AG04450 (cell line): Measurements from ENCODE around the gene GPR18. TPM values are rescaled to one million over a fixed set of nuclear protein-coding genes. Genes with fewer than 3 reads are reported as not detected.

Experiments
- CTCF ChIA-PET: fragments of 300-600, 350-600 bp; formaldehyde crosslinking; extraction: SDS; loops from one replicate; lab custom pipeline; 2022; ENCODE audit warnings: antibody characterized with exemption, inconsistent platforms; lab: Charles Lee
- POLR2A ChIA-PET: fragments of 350-600 bp; formaldehyde crosslinking; extraction: SDS; loops from one replicate; lab custom pipeline; 2021; ENCODE audit warnings: antibody characterized with exemption, inconsistent platforms; lab: Yijun Ruan, JAX
- DNase-seq: peaks from one replicate; pipeline ENCODE4 v3.0.0-alpha.2; 2011; ENCODE audit warnings: low read depth, low spot score
- H3K27ac ChIP-seq: one replicate; pipeline ENCODE4 v1.5.1; 2012; ENCODE audit warnings: low read depth, low read length, control low read depth
- H3K27me3 ChIP-seq: one replicate; pipeline ENCODE4 v1.6.0; 2012; ENCODE audit warnings: low read length; ENCODE audit not compliant: control insufficient read depth, insufficient read depth
- H3K4me3 ChIP-seq: 2 replicates; pipeline ENCODE4 v1.5.1; 2011; ENCODE audit warnings: mild to moderate bottlenecking, low read depth, low read length, control low read depth
- H3K9me3 ChIP-seq: 2 replicates; pipeline ENCODE4 v1.5.1; 2012; ENCODE audit warnings: low read length; ENCODE audit not compliant: control insufficient read depth, insufficient read depth
- polyA plus RNA-seq: library from polyadenylated mRNA; depleted of rRNA; stranded (reverse); fragments of >200 nt; gene quantifications from 2 replicates; pipeline ENCODE4 v1.2.3, GENCODE V29; 2011
- TF ChIP-seq, protein P1 (sequence below): IDR thresholded peaks from 2 replicates; pipeline ENCODE4 v1.5.1; 2011; ENCODE audit warnings: low read depth, low read length, control low read depth, inconsistent platforms

GPR18 gene
- polyA plus RNA-seq, 1 experiment = not detected

DNA sequence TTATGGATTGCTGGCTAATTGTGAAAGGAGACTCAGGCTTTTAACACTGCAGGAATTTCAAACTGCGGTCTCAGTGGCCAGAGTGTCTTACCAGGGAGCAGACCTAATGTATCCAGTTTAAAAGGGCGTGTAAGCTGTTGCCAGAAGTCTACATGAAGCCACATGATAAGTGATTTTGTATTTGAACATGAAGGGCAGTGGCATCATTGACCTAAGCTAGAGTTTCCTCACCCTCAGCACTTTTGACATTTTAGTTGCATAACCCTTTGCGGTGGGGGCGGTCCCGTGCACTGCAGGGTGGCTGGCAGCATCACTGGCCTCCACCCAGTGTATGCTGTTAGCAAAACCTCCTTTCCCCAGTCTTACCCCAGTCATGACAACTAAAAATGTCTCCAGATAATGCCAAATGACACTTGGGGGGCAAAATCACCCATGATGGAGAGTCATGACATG lies 23.7 kb upstream of the GPR18 start:
- H3K27ac ChIP-seq = no peak overlapping the region
- no peaks in the 10 kb centered on the region for H3K9me3 ChIP-seq
- no peak overlapping the region for H3K4me3 ChIP-seq
- CTCF ChIA-PET = interaction anchor here (0.6 to 5.1 kb wide), 3 partner anchors 12 to 155 kb away, joined by 3 to 49 read pairs (median 39); no protein-coding TSS in a partner anchor
- TF ChIP-seq, protein P1, sequence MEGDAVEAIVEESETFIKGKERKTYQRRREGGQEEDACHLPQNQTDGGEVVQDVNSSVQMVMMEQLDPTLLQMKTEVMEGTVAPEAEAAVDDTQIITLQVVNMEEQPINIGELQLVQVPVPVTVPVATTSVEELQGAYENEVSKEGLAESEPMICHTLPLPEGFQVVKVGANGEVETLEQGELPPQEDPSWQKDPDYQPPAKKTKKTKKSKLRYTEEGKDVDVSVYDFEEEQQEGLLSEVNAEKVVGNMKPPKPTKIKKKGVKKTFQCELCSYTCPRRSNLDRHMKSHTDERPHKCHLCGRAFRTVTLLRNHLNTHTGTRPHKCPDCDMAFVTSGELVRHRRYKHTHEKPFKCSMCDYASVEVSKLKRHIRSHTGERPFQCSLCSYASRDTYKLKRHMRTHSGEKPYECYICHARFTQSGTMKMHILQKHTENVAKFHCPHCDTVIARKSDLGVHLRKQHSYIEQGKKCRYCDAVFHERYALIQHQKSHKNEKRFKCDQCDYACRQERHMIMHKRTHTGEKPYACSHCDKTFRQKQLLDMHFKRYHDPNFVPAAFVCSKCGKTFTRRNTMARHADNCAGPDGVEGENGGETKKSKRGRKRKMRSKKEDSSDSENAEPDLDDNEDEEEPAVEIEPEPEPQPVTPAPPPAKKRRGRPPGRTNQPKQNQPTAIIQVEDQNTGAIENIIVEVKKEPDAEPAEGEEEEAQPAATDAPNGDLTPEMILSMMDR = no peak
- no peaks in the 10 kb centered on the region for H3K27me3 ChIP-seq
- DNase-seq = no peak
- POLR2A ChIA-PET = no interaction called here

DNA sequence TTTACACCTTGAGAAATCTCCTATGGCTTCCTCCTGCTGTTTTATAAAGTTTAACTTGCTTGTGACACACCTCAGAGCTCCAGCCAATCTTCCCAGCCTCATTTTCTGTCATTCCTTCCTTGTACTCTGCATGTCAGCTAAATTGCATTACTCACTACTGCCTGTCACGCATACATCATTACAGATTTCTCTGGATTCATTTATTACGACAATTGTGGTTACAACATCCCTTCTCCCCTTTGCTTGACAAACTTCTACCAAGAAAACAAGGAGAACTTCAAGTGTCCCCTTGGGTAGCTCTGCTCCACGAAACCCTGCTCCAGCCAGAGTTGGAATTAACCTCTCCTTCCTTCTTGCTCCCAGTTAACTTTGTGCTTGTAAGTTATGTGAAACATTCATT lies 22.0 kb upstream of the GPR18 start:
- no peak overlapping the region for H3K27ac ChIP-seq
- no peaks in the 10 kb centered on the region for H3K9me3 ChIP-seq
- H3K4me3 ChIP-seq = no peak overlapping the region
- no peak for DNase-seq
- H3K27me3 ChIP-seq = no peaks in the 10 kb centered on the region
- TF ChIP-seq, protein P1 = no peak
- ChIA-PET CTCF (interaction anchor here (1.2 to 4.0 kb wide), 3 partner anchors 10 to 156 kb away, joined by 7 to 33 read pairs (median 18); no protein-coding TSS in a partner anchor), POLR2A (no interaction called here)

DNA sequence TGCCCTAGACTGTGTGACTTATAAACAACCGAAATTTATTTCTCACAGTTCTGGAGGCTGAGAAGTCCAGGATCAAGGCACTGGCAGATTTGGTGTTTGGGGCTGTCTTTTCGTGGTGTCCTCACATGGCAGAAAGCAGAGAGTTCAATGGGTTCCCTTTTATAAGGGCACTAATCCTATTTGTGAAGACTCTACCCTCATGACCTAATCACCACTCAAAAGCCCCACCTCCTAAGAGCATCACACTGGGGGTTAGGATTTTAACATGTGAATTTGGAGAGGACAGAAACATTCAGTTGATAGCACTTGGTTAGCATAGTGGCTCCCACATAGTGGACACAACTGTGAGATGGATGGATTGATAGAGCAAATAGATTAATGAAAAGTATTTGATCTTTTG lies 21.5 kb upstream of the GPR18 start:
- TF ChIP-seq, protein P1 = no peak
- DNase-seq = no peak
- POLR2A ChIA-PET = no interaction called here
- Histone ChIP-seq H3K9me3 (no peaks in the 10 kb centered on the region), H3K27ac (no peak overlapping the region), H3K4me3 (no peak overlapping the region), H3K27me3 (no peaks in the 10 kb centered on the region)
- CTCF ChIA-PET = interaction anchor here (3.8 to 4.0 kb wide), 2 partner anchors 9 to 13 kb away, joined by 18 to 33 read pairs; no protein-coding TSS in a partner anchor

DNA sequence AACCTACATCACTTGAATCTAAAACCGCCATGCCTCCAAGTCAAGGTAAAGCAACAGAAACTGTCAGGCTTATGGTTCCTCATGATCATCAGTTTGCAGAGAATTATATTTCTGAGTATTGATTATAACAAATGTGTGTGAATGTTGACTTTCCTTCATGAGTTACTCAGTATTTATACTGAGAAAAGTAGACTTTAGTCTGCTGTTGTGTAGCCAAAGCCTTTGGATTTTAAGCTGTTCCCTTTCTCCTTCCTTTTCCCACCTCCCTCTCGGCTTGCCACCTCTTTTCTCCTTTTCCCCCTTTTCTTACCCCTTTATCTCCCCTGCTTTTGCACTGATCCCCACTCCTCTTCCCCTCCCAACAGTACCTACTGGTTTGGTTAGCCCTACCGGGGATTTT lies 20.7 kb upstream of the GPR18 start:
- POLR2A ChIA-PET = no interaction called here
- H3K9me3 ChIP-seq = no peaks in the 10 kb centered on the region
- DNase-seq = no peak
- no peaks in the 10 kb centered on the region for H3K27me3 ChIP-seq
- no peak overlapping the region for H3K4me3 ChIP-seq
- no peak overlapping the region for H3K27ac ChIP-seq
- CTCF ChIA-PET = interaction anchor here (1.6 to 4.0 kb wide), 3 partner anchors 9 to 158 kb away, joined by 7 to 33 read pairs (median 18); no protein-coding TSS in a partner anchor
- TF ChIP-seq, protein P1 = no peak

DNA sequence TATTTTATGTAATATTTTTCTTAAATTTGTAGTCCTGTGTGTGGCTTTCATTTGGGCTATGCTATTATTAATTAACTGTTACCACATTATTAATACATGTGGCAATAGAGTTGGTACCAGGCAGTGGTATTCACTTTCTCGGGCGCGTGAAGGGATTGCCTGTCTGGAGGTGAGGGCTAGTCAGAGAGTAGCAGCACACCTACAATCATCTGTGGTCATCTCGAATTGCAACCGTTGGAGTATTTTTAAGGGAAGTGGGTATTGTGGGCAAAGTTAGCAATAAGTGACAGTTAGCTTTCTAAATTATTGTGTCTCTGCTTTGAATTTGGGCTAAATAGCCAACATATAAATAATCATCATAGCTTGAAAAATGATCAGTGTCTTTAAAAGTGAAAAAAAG lies 20.0 kb upstream of the GPR18 start:
- ChIA-PET POLR2A (no interaction called here), CTCF (interaction anchor here (0.6 to 4.0 kb wide), 4 partner anchors 8 to 159 kb away, joined by 3 to 33 read pairs (median 12); no protein-coding TSS in a partner anchor)
- TF ChIP-seq, protein P1 = no peak

More for the DNA sequence above, 20.0 kb upstream of the GPR18 start:
- H3K4me3 ChIP-seq = no peak overlapping the region
- no peak overlapping the region for H3K27ac ChIP-seq
- no peak for DNase-seq
- H3K9me3 ChIP-seq = no peaks in the 10 kb centered on the region
- H3K27me3 ChIP-seq = no peaks in the 10 kb centered on the region
